IPS-18a (cell line): ENCODE measurements around the gene CBLN1.

Experiments
- H3K27ac ChIP-seq: one replicate; pipeline ENCODE4 v1.5.1; 2013; ENCODE audit warnings: low read length
- H3K27me3 ChIP-seq: one replicate; pipeline ENCODE4 v1.6.1; 2013; ENCODE audit warnings: mild to moderate bottlenecking, low read length; ENCODE audit not compliant: control insufficient read depth, insufficient read depth
- H3K36me3 ChIP-seq: one replicate; pipeline ENCODE4 v1.6.1; 2013; ENCODE audit warnings: low read depth, low read length; ENCODE audit not compliant: control insufficient read depth
- H3K4me1 ChIP-seq: one replicate; pipeline ENCODE4 v1.6.1; 2013; ENCODE audit warnings: low read depth, low read length; ENCODE audit not compliant: control insufficient read depth
- H3K4me3 ChIP-seq: one replicate; pipeline ENCODE4 v1.5.1; 2013; ENCODE audit warnings: low read length
- H3K9ac ChIP-seq: one replicate; pipeline ENCODE4 v1.6.1; 2013; ENCODE audit warnings: mild to moderate bottlenecking, low read length, moderate library complexity
- H3K9me3 ChIP-seq: one replicate; pipeline ENCODE4 v1.6.1; 2013; ENCODE audit warnings: low read depth, low read length; ENCODE audit not compliant: control insufficient read depth

The CBLN1 gene

GRCh38 chr16:49281480-49281842 is at the start of gene CBLN1:
Gene CBLN1 (minus strand): TSS chr16:49281838. CDS start chr16:49281465, 373 bp downstream.
- Histone ChIP-seq H3K36me3 (no peaks in the 10 kb centered on the region), H3K9ac (peak within 1 kb of the TSS; percentile 3), H3K27ac (no peak within 1 kb of the TSS), H3K4me3 (peak within 1 kb of the TSS; percentile 72), H3K4me1 (peaks cover 38% of the 10 kb centered on the region), H3K27me3 (peaks cover 87% of the 10 kb centered on the region), H3K9me3 (no peaks in the 10 kb centered on the region)

- H3K9me3 ChIP-seq = no peaks in the 10 kb centered on the region
- no peak overlapping the region for H3K4me3 ChIP-seq
- H3K27ac ChIP-seq = no peak overlapping the region
- H3K36me3 ChIP-seq = no peaks in the 10 kb centered on the region
- no peaks in the 10 kb centered on the region for H3K27me3 ChIP-seq
- no peak overlapping the region for H3K9ac ChIP-seq
- H3K4me1 ChIP-seq = peaks cover 4% of the 10 kb centered on the region
Measured at GRCh38 chr16:49330562-49331201, 49.0 kb upstream of the CBLN1 start.

GRCh38 chr16:49328325-49328724 is 46.7 kb upstream of the CBLN1 start:
- Histone ChIP-seq H3K36me3 (no peaks in the 10 kb centered on the region), H3K27me3 (no peaks in the 10 kb centered on the region), H3K4me1 (peaks cover 4% of the 10 kb centered on the region), H3K9ac (no peak overlapping the region), H3K4me3 (no peak overlapping the region), H3K9me3 (no peaks in the 10 kb centered on the region), H3K27ac (no peak overlapping the region)

GRCh38 chr16:49327466-49327865 is 45.8 kb upstream of the CBLN1 start:
- H3K36me3 ChIP-seq = no peaks in the 10 kb centered on the region
- H3K4me1 ChIP-seq = peaks cover 1% of the 10 kb centered on the region
- H3K9me3 ChIP-seq = no peaks in the 10 kb centered on the region
- no peak overlapping the region for H3K4me3 ChIP-seq
- H3K27ac ChIP-seq = no peak overlapping the region
- no peak overlapping the region for H3K9ac ChIP-seq
- no peaks in the 10 kb centered on the region for H3K27me3 ChIP-seq

GRCh38 chr16:49324703-49325102 is 43.1 kb upstream of the CBLN1 start:
- Histone ChIP-seq H3K4me3 (no peak overlapping the region), H3K36me3 (no peaks in the 10 kb centered on the region), H3K27me3 (no peaks in the 10 kb centered on the region), H3K9ac (no peak overlapping the region), H3K4me1 (no peaks in the 10 kb centered on the region), H3K27ac (no peak overlapping the region), H3K9me3 (no peaks in the 10 kb centered on the region)

GRCh38 chr16:49315602-49316001 is 34.0 kb upstream of the CBLN1 start:
- Histone ChIP-seq H3K4me1 (peaks cover 10% of the 10 kb centered on the region), H3K27ac (no peak overlapping the region), H3K9me3 (no peaks in the 10 kb centered on the region), H3K27me3 (peaks cover 6% of the 10 kb centered on the region), H3K4me3 (no peak overlapping the region), H3K9ac (no peak overlapping the region), H3K36me3 (no peaks in the 10 kb centered on the region)

- Histone ChIP-seq H3K4me1 (peaks cover 10% of the 10 kb centered on the region), H3K9me3 (no peaks in the 10 kb centered on the region), H3K36me3 (no peaks in the 10 kb centered on the region), H3K4me3 (no peak overlapping the region), H3K27me3 (peaks cover 6% of the 10 kb centered on the region), H3K9ac (no peak overlapping the region), H3K27ac (no peak overlapping the region)
Measured at GRCh38 chr16:49312389-49312985, 30.8 kb upstream of the CBLN1 start.

- Histone ChIP-seq H3K36me3 (no peaks in the 10 kb centered on the region), H3K9me3 (no peaks in the 10 kb centered on the region), H3K4me1 (peaks cover 10% of the 10 kb centered on the region), H3K27me3 (peaks cover 6% of the 10 kb centered on the region), H3K4me3 (no peak overlapping the region), H3K27ac (no peak overlapping the region), H3K9ac (no peak overlapping the region)
Measured at GRCh38 chr16:49311823-49312222, 30.2 kb upstream of the CBLN1 start.

GRCh38 chr16:49307176-49307575 is 25.5 kb upstream of the CBLN1 start:
- no peaks in the 10 kb centered on the region for H3K36me3 ChIP-seq
- H3K9me3 ChIP-seq = no peaks in the 10 kb centered on the region
- no peaks in the 10 kb centered on the region for H3K27me3 ChIP-seq
- peaks cover 3% of the 10 kb centered on the region for H3K4me1 ChIP-seq
- no peak overlapping the region for H3K27ac ChIP-seq
- H3K9ac ChIP-seq = no peak overlapping the region
- no peak overlapping the region for H3K4me3 ChIP-seq

- H3K4me3 ChIP-seq = no peak overlapping the region
- H3K9me3 ChIP-seq = no peaks in the 10 kb centered on the region
- no peaks in the 10 kb centered on the region for H3K4me1 ChIP-seq
- no peak overlapping the region for H3K27ac ChIP-seq
- H3K9ac ChIP-seq = no peak overlapping the region
- no peaks in the 10 kb centered on the region for H3K27me3 ChIP-seq
- H3K36me3 ChIP-seq = no peaks in the 10 kb centered on the region
Measured at GRCh38 chr16:49305406-49305805, 23.8 kb upstream of the CBLN1 start.

- no peak overlapping the region for H3K4me3 ChIP-seq
- H3K27me3 ChIP-seq = no peaks in the 10 kb centered on the region
- no peaks in the 10 kb centered on the region for H3K9me3 ChIP-seq
- no peak overlapping the region for H3K27ac ChIP-seq
- no peaks in the 10 kb centered on the region for H3K36me3 ChIP-seq
- no peaks in the 10 kb centered on the region for H3K4me1 ChIP-seq
- no peak overlapping the region for H3K9ac ChIP-seq
Measured at GRCh38 chr16:49292413-49292812, 10.8 kb upstream of the CBLN1 start.

- Histone ChIP-seq H3K36me3 (no peaks in the 10 kb centered on the region), H3K9me3 (no peaks in the 10 kb centered on the region), H3K4me3 (no peak overlapping the region), H3K4me1 (peaks cover 8% of the 10 kb centered on the region), H3K9ac (no peak overlapping the region), H3K27ac (no peak overlapping the region), H3K27me3 (peaks cover 36% of the 10 kb centered on the region)
Measured at GRCh38 chr16:49287572-49287971, 5.9 kb upstream of the CBLN1 start.
